GM23248 (cell line): ENCODE results near the gene SPACA9. TPM values are rescaled to one million over a fixed set of nuclear protein-coding genes. Genes with fewer than 3 reads are reported as not detected.

Experiments
- DNase-seq: peaks from one replicate; pipeline ENCODE4 v3.0.0-alpha.2; 2015
- H2AFZ ChIP-seq: fragments of 200-600 bp; sonication (generic); 2 replicates; pipeline ENCODE4 v1.6.1; 2016; ENCODE audit warnings: antibody characterized with exemption
- H3F3A ChIP-seq: fragments of 200-600 bp; sonication (generic); 2 replicates; pipeline ENCODE4 v1.6.1; 2016; ENCODE audit warnings: mild to moderate bottlenecking, antibody characterized with exemption, mixed run types; ENCODE audit not compliant: insufficient read depth
- H3K27ac ChIP-seq: fragments of 200-600 bp; sonication (generic); 2 replicates; pipeline ENCODE4 v1.5.1; 2016; ENCODE audit warnings: mild to moderate bottlenecking
- H3K27me3 ChIP-seq: fragments of 200-600 bp; sonication (generic); replicated peaks from 2 replicates; pipeline ENCODE4 v1.6.1; 2016; ENCODE audit warnings: mild to moderate bottlenecking; ENCODE audit not compliant: insufficient read depth
- H3K36me3 ChIP-seq: fragments of 200-600 bp; sonication (generic); 2 replicates; pipeline ENCODE4 v1.6.1; 2016; ENCODE audit warnings: low read depth, mild to moderate bottlenecking
- H3K4me1 ChIP-seq: fragments of 200-600 bp; sonication (generic); 2 replicates; pipeline ENCODE4 v1.6.1; 2016; ENCODE audit warnings: mild to moderate bottlenecking; ENCODE audit not compliant: insufficient read depth
- H3K4me2 ChIP-seq: fragments of 200-600 bp; sonication (generic); one replicate; pipeline ENCODE4 v1.6.1; 2016; ENCODE audit warnings: mild to moderate bottlenecking; ENCODE audit not compliant: unreplicated experiment
- H3K4me3 ChIP-seq: fragments of 200-600 bp; sonication (generic); 2 replicates; pipeline ENCODE4 v1.5.1; 2016; ENCODE audit warnings: mild to moderate bottlenecking
- H3K79me2 ChIP-seq: fragments of 200-600 bp; sonication (generic); 2 replicates; pipeline ENCODE4 v1.6.1; 2016; ENCODE audit warnings: mild to moderate bottlenecking; ENCODE audit not compliant: insufficient read depth
- H3K9ac ChIP-seq: fragments of 200-600 bp; sonication (generic); 2 replicates; pipeline ENCODE4 v1.6.1; 2016; ENCODE audit warnings: mild to moderate bottlenecking
- H3K9me2 ChIP-seq: fragments of 200-600 bp; sonication (generic); 2 replicates; pipeline ENCODE4 v1.6.1; 2016; ENCODE audit warnings: mixed run types, mild to moderate bottlenecking, moderate library complexity; ENCODE audit not compliant: insufficient read depth
- H3K9me3 ChIP-seq: fragments of 200-600 bp; sonication (generic); one replicate; pipeline ENCODE4 v1.6.1; 2017; ENCODE audit warnings: low read depth
- H4K20me1 ChIP-seq: fragments of 200-600 bp; sonication (generic); 2 replicates; pipeline ENCODE4 v1.6.0; 2016; ENCODE audit not compliant: insufficient read depth
- EZH2 ChIP-seq: fragments of 200-600 bp; sonication (generic); IDR thresholded peaks from 2 replicates; pipeline ENCODE4 v1.6.1; 2018; ENCODE audit warnings: antibody characterized with exemption, mild to moderate bottlenecking; ENCODE audit not compliant: insufficient read depth, poor library complexity, severe bottlenecking
- EZH2phosphoT487 ChIP-seq: fragments of 200-600 bp; sonication (generic); IDR thresholded peaks from 2 replicates; pipeline ENCODE4 v1.6.1; 2018; ENCODE audit warnings: antibody characterized with exemption, moderate library complexity, mild to moderate bottlenecking, low read depth; ENCODE audit not compliant: insufficient read depth
- WGBS, 2 experiments: methylation state at CpG; one replicate each; pipeline ENCODE4 v1.1.6; 2015 to 2017; ENCODE audit warnings: low lambda C conversion rate in 2 of 2, low coverage in 1 of 2; ENCODE audit errors: missing lambda C conversion rate in 2 of 2; 5-methylcytosine and 5-hydroxymethylcytosine counted together
- in situ Hi-C: fragments of 300-500 bp; cut with MboI; formaldehyde crosslinking; loops from 2 replicates; pipeline ENCODE4 v1.15.0; 2020
- polyA plus RNA-seq: library from polyadenylated mRNA; unstranded; fragments of >200 nt; fragmentation: Nextera tagmentation; extraction: Ambion mirVana; gene quantifications from 2 replicates; pipeline ENCODE4 v1.2.1, GENCODE V29; 2016
- total RNA-seq: library from RNA; depleted of rRNA; stranded (reverse); fragments of >200 nt; shearing (Covaris generic); gene quantifications from 2 replicates; pipeline ENCODE4 v1.2.3, GENCODE V29; 2014

Gene SPACA9
- total and polyA plus RNA-seq, 2 experiments from 2014 or later = 6.2 to 9.8 TPM

DNA sequence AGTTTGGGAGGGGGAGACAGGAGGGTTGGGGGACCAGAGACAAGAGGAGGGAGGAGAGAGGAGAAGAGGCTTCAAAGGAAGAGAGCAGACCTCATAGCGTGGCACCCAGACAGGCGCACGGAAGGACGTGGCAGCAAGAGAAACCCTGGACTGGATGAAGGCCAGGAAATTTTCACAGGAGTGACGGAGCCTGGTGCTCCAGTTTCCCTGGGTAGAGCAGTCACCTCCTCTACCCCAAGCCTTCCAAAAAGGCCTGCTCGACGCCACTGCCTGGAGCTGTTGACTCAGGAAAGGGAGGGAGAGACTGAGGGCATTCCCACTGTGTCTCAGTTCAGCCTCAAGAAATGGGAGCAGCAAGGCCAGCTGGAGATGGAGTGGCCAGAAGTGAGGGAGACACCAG is 19.9 kb upstream of the SPACA9 start:
- Histone ChIP-seq H3K27me3 (peaks cover 14% of the 10 kb centered on the region), H3F3A (no peaks in the 10 kb centered on the region), H4K20me1 (no peaks in the 10 kb centered on the region), H3K36me3 (no peaks in the 10 kb centered on the region), H3K9me3 (no peaks in the 10 kb centered on the region), H3K79me2 (no peaks in the 10 kb centered on the region), H3K4me2 (no peak overlapping the region), H3K9me2 (no peaks in the 10 kb centered on the region), H3K4me1 (peaks cover 8% of the 10 kb centered on the region; the same call in 1 of the 2 replicates), H3K27ac (no peak overlapping the region), H3K4me3 (no peak overlapping the region), H2AFZ (no peak overlapping the region), H3K9ac (no peak overlapping the region)
- TF ChIP-seq EZH2 = no peak
- TF ChIP-seq EZH2phosphoT487 = no peak
- WGBS, 2 experiments = 42 to 44% methylated on average over 7 of the region's 7 CpGs
- DNase-seq = peak; percentile 12
- in situ Hi-C loops = no loop called here

DNA sequence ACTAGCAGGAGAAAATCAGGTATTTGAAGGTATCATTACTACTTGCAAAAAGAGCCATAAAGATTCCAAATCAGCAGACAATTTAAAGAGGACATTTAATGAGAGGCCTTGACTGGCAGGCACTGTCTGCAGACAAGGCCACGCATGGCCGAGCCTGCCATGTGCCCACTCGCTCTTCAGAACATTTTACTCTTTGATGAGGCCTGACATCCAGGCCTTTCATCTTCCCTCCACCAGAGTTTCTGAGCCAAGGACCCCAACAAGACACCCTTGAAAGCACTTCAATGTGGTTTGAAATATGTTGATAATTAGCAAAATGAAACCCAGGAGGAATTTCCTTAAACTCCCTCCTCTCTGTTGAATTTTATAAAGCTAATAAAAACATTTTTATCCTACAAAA is 17.0 kb upstream of the SPACA9 start:
- 91 to 96% methylated on average over 3 of the region's 3 CpGs for WGBS, 2 experiments
- H3K27me3 ChIP-seq = peaks cover 14% of the 10 kb centered on the region
- DNase-seq = no peak
- H4K20me1 ChIP-seq = no peaks in the 10 kb centered on the region
- no peak overlapping the region for H2AFZ ChIP-seq
- no peak overlapping the region for H3K9ac ChIP-seq
- H3K4me2 ChIP-seq = no peak overlapping the region
- H3K4me3 ChIP-seq = no peak overlapping the region
- H3K79me2 ChIP-seq = no peaks in the 10 kb centered on the region
- in situ Hi-C loops = no loop called here
- H3K9me2 ChIP-seq = no peaks in the 10 kb centered on the region
- H3F3A ChIP-seq = no peaks in the 10 kb centered on the region
- H3K36me3 ChIP-seq = no peaks in the 10 kb centered on the region
- no peak overlapping the region for H3K27ac ChIP-seq
- no peaks in the 10 kb centered on the region for H3K9me3 ChIP-seq
- no peak for TF ChIP-seq EZH2phosphoT487
- TF ChIP-seq EZH2 = no peak
- H3K4me1 ChIP-seq = peaks cover 8% of the 10 kb centered on the region; the same call in 1 of the 2 replicates

DNA sequence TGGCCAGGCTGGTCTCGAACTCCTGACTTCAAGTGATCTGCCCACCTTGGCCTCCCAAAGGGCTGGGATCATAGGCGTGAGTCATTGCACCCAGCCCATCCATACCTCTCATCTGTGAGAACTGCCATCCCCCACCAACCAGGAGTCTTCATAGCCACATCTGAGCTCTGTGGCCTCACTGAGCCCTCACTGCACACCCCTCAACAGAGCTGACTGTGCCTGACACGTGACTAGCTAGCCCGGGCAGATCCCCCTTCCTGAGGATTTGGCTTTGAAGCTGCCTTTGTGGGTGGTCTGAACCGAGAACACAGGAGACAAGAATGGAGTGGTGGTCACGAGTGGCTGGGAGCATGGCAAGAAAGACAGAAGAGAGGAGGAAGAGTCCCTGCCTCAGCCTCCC is 16.2 kb upstream of the SPACA9 start:
- peaks cover 3% of the 10 kb centered on the region; the same call in 1 of the 2 replicates for H3K4me1 ChIP-seq
- peaks cover 14% of the 10 kb centered on the region for H3K27me3 ChIP-seq
- no peaks in the 10 kb centered on the region for H3K9me2 ChIP-seq
- H3K27ac ChIP-seq = no peak overlapping the region
- no peaks in the 10 kb centered on the region for H3F3A ChIP-seq
- in situ Hi-C loops = no loop called here
- H2AFZ ChIP-seq = no peak overlapping the region
- no peak overlapping the region for H3K4me3 ChIP-seq
- TF ChIP-seq EZH2 = no peak
- TF ChIP-seq EZH2phosphoT487 = no peak
- no peaks in the 10 kb centered on the region for H3K79me2 ChIP-seq
- no peaks in the 10 kb centered on the region for H3K9me3 ChIP-seq
- no peak overlapping the region for H3K4me2 ChIP-seq
- H3K36me3 ChIP-seq = no peaks in the 10 kb centered on the region
- H3K9ac ChIP-seq = no peak overlapping the region
- DNase-seq = no peak
- no peaks in the 10 kb centered on the region for H4K20me1 ChIP-seq
- 58 to 63% methylated on average over 6 of the region's 6 CpGs for WGBS, 2 experiments

DNA sequence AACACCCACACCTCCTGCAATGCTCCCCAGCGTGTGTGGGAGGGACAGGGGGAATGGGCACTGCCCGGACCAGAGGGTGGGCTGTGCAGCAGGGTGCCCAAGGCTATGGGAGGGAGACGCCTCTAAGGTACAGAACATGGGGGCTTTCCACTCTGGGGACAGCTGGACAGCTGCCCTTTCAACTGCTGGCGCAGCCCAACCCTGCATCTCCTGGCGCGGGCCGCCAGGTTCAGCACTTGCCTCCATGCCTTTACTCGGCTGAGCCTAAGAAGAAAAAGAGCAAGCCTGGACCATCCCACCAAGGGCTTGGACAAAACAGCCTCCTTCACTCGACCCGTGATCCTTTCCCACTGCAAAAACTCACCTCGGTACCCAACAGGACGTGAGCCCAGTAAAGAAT is 15.6 kb upstream of the SPACA9 start:
- in situ Hi-C loops = no loop called here
- H3F3A ChIP-seq = no peaks in the 10 kb centered on the region
- H3K4me1 ChIP-seq = no peaks in the 10 kb centered on the region
- H3K4me2 ChIP-seq = no peak overlapping the region
- no peak overlapping the region for H3K9ac ChIP-seq
- no peak overlapping the region for H3K4me3 ChIP-seq
- H3K27ac ChIP-seq = no peak overlapping the region
- WGBS, 2 experiments = 77 to 79% methylated on average over 12 of the region's 12 CpGs
- TF ChIP-seq EZH2phosphoT487 = no peak
- TF ChIP-seq EZH2 = no peak
- DNase-seq = no peak
- H3K9me2 ChIP-seq = no peaks in the 10 kb centered on the region
- H3K9me3 ChIP-seq = no peaks in the 10 kb centered on the region
- H3K36me3 ChIP-seq = no peaks in the 10 kb centered on the region
- peaks cover 13% of the 10 kb centered on the region for H3K27me3 ChIP-seq
- H3K79me2 ChIP-seq = no peaks in the 10 kb centered on the region
- no peak overlapping the region for H2AFZ ChIP-seq
- H4K20me1 ChIP-seq = no peaks in the 10 kb centered on the region

DNA sequence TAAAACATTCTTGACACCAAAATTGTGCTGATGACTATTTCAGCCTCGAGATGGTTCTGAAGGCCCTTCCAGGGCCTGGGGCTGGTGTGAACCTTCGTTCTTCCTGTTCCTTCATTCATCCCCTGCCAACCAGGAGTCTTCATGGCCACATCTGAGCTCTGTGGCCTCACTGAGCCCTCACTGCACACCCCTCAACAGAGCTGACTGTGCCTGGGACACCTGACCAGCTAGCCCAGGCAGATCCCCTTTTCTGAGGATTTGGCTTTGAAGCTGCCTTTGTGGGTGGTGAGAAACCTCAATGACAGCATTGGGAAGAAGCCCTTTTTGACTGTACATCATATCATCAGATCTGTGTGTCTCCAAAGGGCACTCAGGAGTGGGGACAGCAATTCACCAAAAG is 14.4 kb upstream of the SPACA9 start:
- Histone ChIP-seq H3K79me2 (no peaks in the 10 kb centered on the region), H2AFZ (no peak overlapping the region), H3F3A (no peaks in the 10 kb centered on the region), H3K9me2 (no peaks in the 10 kb centered on the region), H3K9me3 (no peaks in the 10 kb centered on the region), H3K27me3 (peaks cover 3% of the 10 kb centered on the region; the same call in 1 of the 2 replicates), H3K27ac (no peak overlapping the region), H3K9ac (no peak overlapping the region), H3K4me1 (no peaks in the 10 kb centered on the region), H3K4me3 (no peak overlapping the region), H4K20me1 (no peaks in the 10 kb centered on the region), H3K36me3 (no peaks in the 10 kb centered on the region), H3K4me2 (no peak overlapping the region)
- no peak for DNase-seq
- TF ChIP-seq EZH2phosphoT487 (no peak), EZH2 (no peak)
- in situ Hi-C loops = no loop called here
- WGBS, 2 experiments = 42 to 51% methylated on average over 2 of the region's 2 CpGs
